ENCODE measurements around the gene ACTN3. TPM values are rescaled to one million over a fixed set of nuclear protein-coding genes. Genes with fewer than 3 reads are reported as not detected.

ACTN3 gene
- total and polyA plus RNA-seq, 2 of the 4 experiments (the other 2 are of a cell fraction) = under 0.01 to 0.05 TPM

- BruUV-seq (replicated peaks) = no TSS peak
- H3K23ac ChIP-seq (ENCODE audit: low read depth, low read length) = no peak overlapping the region
- no peak overlapping the region for H3K14ac ChIP-seq (replicated peaks; ENCODE audit: low read depth, low read length)
- no peak overlapping the region for H2BK5ac ChIP-seq (ENCODE audit: low read depth, low read length, poor library complexity, severe bottlenecking)
- in situ Hi-C loops (cut with MboI; ENCODE audit: low sequenced_read_pairs) (no loop called here), dilution Hi-C loops (cut with HindIII; ENCODE audit: low sequenced_read_pairs, unreplicated experiment) (no loop called here), intact Hi-C loops (cut with micrococcal nuclease) (no loop called here)
- H3K36me3 ChIP-seq (ENCODE audit: control insufficient read depth, insufficient read depth, low read length) = peaks cover 42% of the 10 kb centered on the region
- H2BK15ac ChIP-seq (ENCODE audit: low read depth, low read length) = no peak overlapping the region
- no peak overlapping the region for H2AK9ac ChIP-seq (replicated peaks; ENCODE audit: low read depth, low read length, poor library complexity)
- WGBS, 2 experiments (ENCODE audit: extremely low coverage in 2 of 2, insufficient read length in 1 of 2) = 96% methylated on average over 5 of the region's 6 CpGs; no CpG with 5 or more reads in 1 of the 2 experiments
- H4K5ac ChIP-seq (ENCODE audit: low read depth, low read length) = no peak overlapping the region
- H3K9me3 ChIP-seq (ENCODE audit: control insufficient read depth, insufficient read depth, low read length) = no peaks in the 10 kb centered on the region
- H3K9me1 ChIP-seq (ENCODE audit: insufficient read depth, low read length) = peaks cover 26% of the 10 kb centered on the region; the same call in 1 of the 2 replicates
- no peak overlapping the region for H3K27ac ChIP-seq (ENCODE audit: insufficient read depth, low read length)
- no peak overlapping the region for H3K56ac ChIP-seq (ENCODE audit: extremely low read depth, insufficient read depth, low read length)
- TF ChIP-seq MAFK (IDR thresholded peaks at IDR 0.05; ENCODE audit: low read depth, low read length) (no peak), RFX5 (IDR thresholded peaks at IDR 0.05; ENCODE audit: low read depth, low read length) (no peak), SMC3 (IDR thresholded peaks at IDR 0.05; ENCODE audit: low read depth, low read length) (no peak), CEBPB (IDR thresholded peaks at IDR 0.05; ENCODE audit: low read depth, low read length) (no peak)
- TF ChIP-seq, protein P1, sequence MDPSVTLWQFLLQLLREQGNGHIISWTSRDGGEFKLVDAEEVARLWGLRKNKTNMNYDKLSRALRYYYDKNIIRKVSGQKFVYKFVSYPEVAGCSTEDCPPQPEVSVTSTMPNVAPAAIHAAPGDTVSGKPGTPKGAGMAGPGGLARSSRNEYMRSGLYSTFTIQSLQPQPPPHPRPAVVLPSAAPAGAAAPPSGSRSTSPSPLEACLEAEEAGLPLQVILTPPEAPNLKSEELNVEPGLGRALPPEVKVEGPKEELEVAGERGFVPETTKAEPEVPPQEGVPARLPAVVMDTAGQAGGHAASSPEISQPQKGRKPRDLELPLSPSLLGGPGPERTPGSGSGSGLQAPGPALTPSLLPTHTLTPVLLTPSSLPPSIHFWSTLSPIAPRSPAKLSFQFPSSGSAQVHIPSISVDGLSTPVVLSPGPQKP (IDR thresholded peaks at IDR 0.05; ENCODE audit: borderline replicate concordance, low read depth, low read length) = no peak
- TF ChIP-seq, protein P2, sequence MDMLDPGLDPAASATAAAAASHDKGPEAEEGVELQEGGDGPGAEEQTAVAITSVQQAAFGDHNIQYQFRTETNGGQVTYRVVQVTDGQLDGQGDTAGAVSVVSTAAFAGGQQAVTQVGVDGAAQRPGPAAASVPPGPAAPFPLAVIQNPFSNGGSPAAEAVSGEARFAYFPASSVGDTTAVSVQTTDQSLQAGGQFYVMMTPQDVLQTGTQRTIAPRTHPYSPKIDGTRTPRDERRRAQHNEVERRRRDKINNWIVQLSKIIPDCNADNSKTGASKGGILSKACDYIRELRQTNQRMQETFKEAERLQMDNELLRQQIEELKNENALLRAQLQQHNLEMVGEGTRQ (IDR thresholded peaks at IDR 0.05; ENCODE audit: low read depth, low read length) = no peak
- H2AFZ ChIP-seq (replicated peaks; ENCODE audit: low read length, poor library complexity) = no peak overlapping the region
- H2BK20ac ChIP-seq (ENCODE audit: low read depth, low read length) = no peak overlapping the region
- H3K4me3 ChIP-seq (ENCODE audit: insufficient read depth, low read depth, low read length) = no peak overlapping the region
- no peak overlapping the region for H3K4ac ChIP-seq (ENCODE audit: low read depth, low read length)
- H3K9ac ChIP-seq (ENCODE audit: low read depth, low read length) = no peak overlapping the region
- peaks cover 33% of the 10 kb centered on the region for H4K20me1 ChIP-seq (ENCODE audit: insufficient read depth, low read length)
- no peak overlapping the region for H2AK5ac ChIP-seq (ENCODE audit: low read depth, low read length)
- ChIA-PET POLR2A (ENCODE audit: unreplicated experiment) (no interaction called here), CTCF (no interaction called here)
- peaks cover 12% of the 10 kb centered on the region for H3K4me1 ChIP-seq (ENCODE audit: control insufficient read depth, insufficient read depth, low read length)
- ATAC-seq (ENCODE audit: low read depth) (no peak), DNase-seq (no peak)
- H3K4me2 ChIP-seq (ENCODE audit: low read depth, low read length) = no peak overlapping the region
- no peak overlapping the region for H4K8ac ChIP-seq (ENCODE audit: low read depth in 2 of 2, low read length in 2 of 2)
- H3K18ac ChIP-seq (ENCODE audit: low read depth, low read length) = no peak overlapping the region
- H3K79me1 ChIP-seq (ENCODE audit: low read depth in 1 of 2, low read length in 2 of 2) = peaks cover 5 to 30% of the 10 kb centered on the region in 2 experiments; a peak in 3 of 4 replicates
- no peak overlapping the region for H2BK120ac ChIP-seq (ENCODE audit: low read depth, low read length)
- H3K27me3 ChIP-seq (ENCODE audit: control insufficient read depth, insufficient read depth, low read length) = no peaks in the 10 kb centered on the region
- no peak overlapping the region for H4K91ac ChIP-seq (ENCODE audit: insufficient read depth, low read depth, low read length)
These were observed 56.4 kb downstream of the ACTN3 start for GRCh38 chr11:66603072-66603471.

Data from IMR-90 (cell line).